Measurements from ENCODE around the gene GRB7.

DNA sequence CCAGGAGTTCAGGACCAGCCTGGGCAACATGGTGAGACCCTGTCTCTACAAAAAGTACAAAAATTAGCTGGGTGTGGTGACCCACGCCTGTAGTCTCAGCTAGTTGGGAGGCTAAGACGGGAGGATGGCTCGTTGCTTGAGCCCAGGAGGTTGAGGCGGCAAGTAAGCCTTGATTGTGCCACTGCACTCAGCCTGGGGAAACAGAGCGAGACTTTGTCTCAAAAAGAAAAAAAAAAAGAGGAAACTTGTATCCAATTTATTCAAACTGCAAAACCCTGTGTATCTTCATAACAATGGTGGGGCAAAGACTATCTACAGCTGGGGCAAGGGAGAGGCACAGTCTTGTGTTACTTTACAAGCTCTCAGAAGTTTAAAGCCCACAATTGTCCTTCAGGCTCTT, 21.5 kb downstream of the GRB7 start:
- TF ChIP-seq POLR2AphosphoS5 (IDR thresholded peaks at IDR 0.05; ENCODE audit: low read depth, low read length), result no peak
- no peak; the same call in 1 of the 2 replicates for TF ChIP-seq POLR2A (IDR thresholded peaks at IDR 0.05; ENCODE audit: low read depth, low read length)
